NCI-H187 (cell line): ENCODE data around the gene ABHD16A.

Source experiments
- DNase-seq, 2 experiments: peaks; one replicate each; lab custom pipeline; 2025; lab: John Stamatoyannopoulos, UW

ABHD16A gene

DNA sequence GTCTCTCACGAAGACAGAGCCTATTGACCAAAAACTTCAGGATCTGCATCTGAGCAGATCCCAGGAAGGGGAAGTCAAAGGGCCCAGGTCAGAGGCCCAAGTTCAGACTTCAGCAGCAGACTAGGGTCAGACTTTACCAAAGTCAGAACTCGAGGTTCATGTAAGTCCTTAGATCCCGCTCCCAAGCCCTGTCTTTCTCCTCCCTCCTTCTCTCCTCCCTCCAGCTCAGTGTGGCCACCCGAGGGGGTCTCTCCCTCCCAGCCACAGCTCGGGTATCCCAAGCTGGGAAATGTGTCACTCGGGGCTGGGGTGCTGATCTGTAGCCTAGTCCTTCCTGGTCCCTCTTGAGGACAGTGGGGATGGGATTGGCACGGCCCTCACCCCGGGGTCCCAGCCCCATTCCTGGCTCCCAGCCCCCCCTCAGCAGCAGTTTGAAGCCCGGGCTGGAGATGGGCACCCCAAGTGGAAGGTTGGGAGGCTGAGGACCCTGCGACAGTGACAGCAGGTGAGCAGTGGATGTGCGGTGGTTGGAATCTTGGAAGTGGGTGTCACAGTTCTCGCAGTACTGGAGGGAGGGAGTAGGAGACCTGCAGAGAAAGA, 40.9 kb downstream of the ABHD16A start:
- DNase-seq, result no peak

- DNase-seq, result no peak
Observed at GRCh38 chr6:31661262-31662123, 41.6 kb downstream of the ABHD16A start.

GRCh38 chr6:31660381-31661261, 42.5 kb downstream of the ABHD16A start, which contains the start of gene C6orf47:
C6orf47 (minus strand) TSS chr6:31660778; CDS start chr6:31659947, 831 bp downstream.
- DNase-seq, result peak; percentile 43 to 76

DNA sequence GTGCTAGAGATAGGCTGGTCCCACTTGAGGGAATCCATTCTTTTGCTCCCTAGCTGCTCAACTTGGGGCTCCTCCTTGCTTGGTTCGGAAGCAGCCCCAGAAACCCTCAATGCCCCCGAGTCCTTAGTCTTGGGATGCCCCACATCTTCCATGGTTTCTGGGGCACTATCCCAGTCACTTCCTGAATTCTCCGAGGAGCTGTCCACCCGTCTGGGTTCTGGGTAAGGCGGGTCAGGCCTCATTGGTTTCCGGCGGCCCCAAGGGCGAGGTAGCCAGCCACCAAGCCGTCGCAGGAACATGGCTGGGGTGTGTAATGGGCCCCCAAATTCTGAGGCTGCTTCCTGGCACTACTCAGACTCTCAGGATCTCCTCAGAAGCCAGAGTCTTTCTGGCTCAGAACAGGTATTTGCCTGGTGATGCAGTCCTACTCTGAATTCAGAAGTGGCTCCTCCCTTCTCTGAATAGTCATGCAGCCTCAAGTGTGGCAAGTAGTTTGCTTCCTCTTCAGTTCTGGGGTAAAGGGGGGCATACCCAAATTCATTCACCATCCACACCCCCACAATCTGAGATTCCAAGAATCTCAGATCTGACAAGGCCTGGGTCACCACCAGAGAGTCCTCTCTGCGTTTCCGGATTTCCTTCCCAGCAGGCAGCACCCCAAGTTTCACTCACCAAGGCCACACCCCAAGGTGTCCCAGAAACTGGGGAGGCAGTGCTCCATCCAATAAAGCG, 43.3 kb downstream of the ABHD16A start:
- DNase-seq, result no peak

- no peak for DNase-seq
Observed at GRCh38 chr6:31658983-31659648, 44.0 kb downstream of the ABHD16A start.

- no peak for DNase-seq
Observed at GRCh38 chr6:31658158-31658688, 44.9 kb downstream of the ABHD16A start.

GRCh38 chr6:31657406-31658157, 45.5 kb downstream of the ABHD16A start:
- no peak for DNase-seq

DNA sequence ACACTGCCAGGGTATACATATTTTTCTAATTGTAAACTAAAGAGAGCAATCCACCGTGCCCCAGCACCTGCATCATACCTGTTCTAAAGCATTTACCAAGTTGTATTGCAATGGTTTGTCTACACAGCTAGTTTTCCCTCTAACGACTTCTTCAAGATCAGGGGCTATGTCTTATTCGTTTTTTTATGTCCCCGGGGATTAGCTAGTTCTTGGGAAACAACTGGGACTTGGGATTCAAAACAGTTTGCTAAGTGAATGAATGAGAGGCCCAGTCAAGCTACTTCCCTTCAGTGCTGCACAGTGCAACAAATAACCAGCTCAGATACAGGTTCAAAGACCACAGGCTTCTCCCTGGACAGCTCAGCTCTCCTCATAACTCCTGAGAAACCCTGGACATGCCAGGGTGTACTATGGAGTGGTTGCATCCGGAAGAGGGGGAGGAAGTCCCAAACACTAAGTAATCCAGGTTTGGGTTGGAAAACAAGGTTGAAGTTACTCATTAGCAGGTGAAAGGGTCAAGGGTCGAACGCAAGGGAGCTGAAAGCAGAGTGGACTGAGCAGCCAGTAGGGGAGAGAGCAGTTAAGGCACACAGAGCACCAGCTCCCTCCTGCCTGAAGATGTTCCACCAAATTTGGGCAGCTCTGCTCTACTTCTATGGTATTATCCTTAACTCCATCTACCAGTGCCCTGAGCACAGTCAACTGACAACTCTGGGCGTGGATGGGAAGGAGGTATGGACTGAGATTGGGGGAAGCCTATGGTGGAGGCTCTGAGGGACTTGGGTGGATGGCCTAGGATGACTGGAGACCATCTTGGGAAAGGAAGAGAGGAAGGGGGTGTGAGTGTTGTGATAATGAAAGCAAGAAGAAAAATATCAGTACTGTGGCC, 47.5 kb downstream of the ABHD16A start, which contains the start of gene APOM:
APOM (plus strand) TSS at position 546 of the 889 bp plus-strand sequence; CDS start at position 619, 73 bp downstream.
- DNase-seq, result no peak

- DNase-seq, result no peak
Observed at GRCh38 chr6:31654574-31655348, 48.4 kb downstream of the ABHD16A start.

- peak in 1 of 2 experiments; percentile 90 for DNase-seq
Observed at GRCh38 chr6:31652925-31653724, 50.0 kb downstream of the ABHD16A start.

- DNase-seq, result no peak
Observed at GRCh38 chr6:31651602-31652191, 51.4 kb downstream of the ABHD16A start.

GRCh38 chr6:31645325-31645724, 57.8 kb downstream of the ABHD16A start:
- no peak for DNase-seq

GRCh38 chr6:31643818-31644454, 59.2 kb downstream of the ABHD16A start:
- no peak for DNase-seq

DNA sequence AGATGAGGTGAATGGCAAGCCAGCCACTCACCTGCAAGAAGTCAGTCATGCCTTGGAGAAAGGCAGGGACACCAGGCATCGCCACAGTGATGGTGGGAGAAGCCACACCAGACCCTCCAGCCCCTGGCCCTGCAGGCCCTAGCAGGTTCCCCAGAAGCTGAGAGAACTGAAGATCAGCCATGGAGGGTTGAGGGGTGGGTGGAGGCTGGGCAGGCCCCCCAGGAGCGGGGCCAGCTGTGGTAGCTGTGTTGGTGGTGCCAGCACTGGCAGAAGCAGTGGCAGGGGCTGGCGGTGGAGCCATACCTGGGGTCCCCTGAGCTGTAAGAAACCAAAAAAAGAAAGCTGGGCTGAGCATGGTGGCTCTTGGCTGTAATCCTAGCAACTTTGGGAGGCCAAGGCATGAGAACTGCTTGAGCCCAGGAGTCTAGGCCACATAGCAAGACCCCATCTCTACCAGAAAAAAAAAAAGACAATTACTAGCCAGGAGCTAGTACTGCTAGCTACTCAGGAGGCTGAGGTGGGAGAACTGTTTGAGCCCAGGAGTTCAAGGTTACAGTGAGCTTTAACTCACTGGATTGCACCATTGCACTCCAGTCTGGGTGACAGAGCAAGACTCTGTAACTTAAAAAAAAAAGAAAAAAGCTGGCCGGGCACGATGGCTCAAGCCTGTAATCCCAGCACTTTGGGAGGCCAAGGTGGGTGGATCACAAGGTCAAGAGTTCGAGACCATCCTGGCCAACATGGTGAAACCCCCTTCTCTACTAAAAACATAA, 60.1 kb downstream of the ABHD16A start:
- DNase-seq, result no peak

GRCh38 chr6:31641370-31641769, 61.8 kb downstream of the ABHD16A start:
- DNase-seq, result no peak

GRCh38 chr6:31640612-31641011, 62.5 kb downstream of the ABHD16A start:
- DNase-seq, result no peak
